Stomach (tissue), 9 donors: ENCODE measurements around the gene CRLF3. TPM values are rescaled to one million over a fixed set of nuclear protein-coding genes. Genes with fewer than 3 reads are reported as not detected.
A peak's percentile ranks its signal among the peaks of the same experiment; 100 is the strongest.

Source experiments
- DNase-seq, 2 donors: peaks; one replicate each; pipeline versions ENCODE4 v3.0.0 to v3.0.0-alpha.2; 2013 to 2019
- H3K27ac ChIP-seq, 5 donors: fragments of 200-600 bp in 4 of 5; sonication (generic) in 4 of 5; one replicate each; pipeline ENCODE4 v1.5.1; 2013 to 2019; ENCODE audit warnings: mild to moderate bottlenecking in 1 of 5, moderate library complexity in 1 of 5
- H3K27me3 ChIP-seq, 3 donors: fragments of 200-600 bp; sonication (generic); one replicate each; pipeline ENCODE4 v1.5.1; 2017 to 2019; ENCODE audit warnings: mixed run types in 1 of 3
- H3K36me3 ChIP-seq, 4 donors: fragments of 200-600 bp; sonication (generic); 1 replicate in 3 of 4; 2 replicates in 1 of 4; pipeline ENCODE4 v1.5.1; 2016 to 2019
- H3K4me1 ChIP-seq, 4 donors: fragments of 200-600 bp; sonication (generic); one replicate each; pipeline ENCODE4 v1.5.1; 2016 to 2019
- H3K4me3 ChIP-seq, 4 donors: fragments of 200-600 bp; sonication (generic) in 3 of 4; one replicate each; pipeline ENCODE4 v1.5.1; 2016 to 2019; ENCODE audit warnings: mild to moderate bottlenecking in 1 of 4
- H3K9me3 ChIP-seq, 4 donors: fragments of 200-600 bp; sonication (generic); one replicate each; pipeline ENCODE4 v1.5.1; 2016 to 2019
- EP300 ChIP-seq: sonication (generic); formaldehyde crosslinking; IDR thresholded peaks from one replicate; pipeline ENCODE4 v1.6.1; 2017; ENCODE audit warnings: antibody characterized with exemption
- POLR2A ChIP-seq, 4 donors: fragments of 450-650 bp; IDR thresholded peaks; one replicate each; pipeline ENCODE4 v1.6.1; 2016; ENCODE audit warnings: antibody characterized with exemption in 4 of 4, control low read depth in 2 of 4, mild to moderate bottlenecking in 1 of 4, moderate library complexity in 1 of 4
- POLR2AphosphoS5 ChIP-seq, 3 donors: sonication (generic); formaldehyde crosslinking; IDR thresholded peaks; one replicate each; pipeline ENCODE4 v1.6.1; 2016; ENCODE audit warnings: antibody characterized with exemption in 3 of 3
- WGBS, 5 donors: extraction: QIAGEN DNeasy Blood & Tissue Kit in 3 of 5; methylation state at CpG; one replicate each; pipeline versions ENCODE4 v1.1.5 to v1.1.7; 2013 to 2018; 5-methylcytosine and 5-hydroxymethylcytosine counted together
- intact Hi-C: fragments of 100-400 bp; cut with DNase I; formaldehyde crosslinking; loops from one replicate; pipeline ENCODE4 v1.15.1; 2023; ENCODE audit warnings: low total_unique reads
- polyA plus RNA-seq, 3 donors: library from polyadenylated mRNA; stranded (reverse); fragments of 200-250 nt; gene quantifications; one replicate each; pipeline ENCODE4 v1.2.3, GENCODE V29; 2013
- total RNA-seq, 5 donors: library from RNA; depleted of rRNA; stranded (reverse); fragments of >200 nt; gene quantifications; one replicate each; pipeline versions ENCODE4 v1.1.0 to v1.2.3, GENCODE V29; 2014 to 2016
- TF ChIP-seq, protein P1 (sequence below), 7 experiments: fragments of 450-650 bp in 4 of 7; fragments of 200-600 bp in 3 of 7; sonication (generic) in 3 of 7; IDR thresholded peaks; one replicate each; pipeline ENCODE4 v1.5.1; 2016 to 2019; ENCODE audit warnings: antibody characterized with exemption in 7 of 7, control low read depth in 2 of 7, mild to moderate bottlenecking in 1 of 7
- donor health status: healthy with polysubstance abuse.
- donor health status: Bipolar disorder and iron deficiency.
- donor health status: healthy.

CRLF3 gene
- total and polyA plus RNA-seq, 8 donors: 1.7 to 15.2 (median 4.6) TPM

DNA sequence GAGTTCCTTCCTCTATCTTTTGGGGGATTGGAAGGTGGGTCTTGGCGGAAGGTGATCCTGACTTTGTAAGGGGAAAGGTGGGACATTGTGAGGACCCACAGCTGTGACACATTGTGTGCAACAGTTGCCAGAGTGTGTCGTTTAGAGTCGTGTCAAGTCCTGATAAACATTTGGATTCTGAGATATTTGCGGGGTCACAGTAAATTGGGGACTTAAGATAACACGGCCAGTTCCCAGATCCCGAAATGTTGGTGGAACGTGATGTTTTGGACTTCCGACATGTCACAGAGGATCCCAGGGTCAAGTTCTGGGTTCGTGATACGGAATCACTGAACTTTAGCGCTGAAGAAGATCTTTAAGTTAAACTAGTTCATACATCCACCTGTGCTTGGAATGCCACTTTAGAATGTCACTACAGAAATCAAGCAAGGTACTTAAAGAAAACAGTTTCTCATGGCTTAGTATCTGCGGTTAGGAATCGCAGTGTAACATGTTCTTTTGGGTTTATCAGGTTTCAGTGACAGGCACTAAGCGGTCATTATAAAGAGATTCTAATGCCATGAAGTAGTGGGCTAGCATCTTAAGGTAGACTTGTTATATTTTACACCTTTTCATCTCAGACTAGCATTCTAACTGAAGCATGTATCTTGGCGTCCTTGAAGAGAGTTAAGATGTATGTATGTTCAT lies 8.1 kb upstream of the CRLF3 start:
- 1 to 3% (median 2%) methylated on average over 15 of the region's 15 CpGs for WGBS, 5 donors
- Histone ChIP-seq H3K27ac (peak overlapping the region in 2 of 5 donors; percentile 28 to 70), H3K36me3 (no peaks in the 10 kb centered on the region), H3K9me3 (no peaks in the 10 kb centered on the region), H3K4me3 (peak overlapping the region; percentile 62 to 86 (median 78)), H3K27me3 (no peaks in the 10 kb centered on the region), H3K4me1 (peaks cover 8 to 27% (median 15%) of the 10 kb centered on the region in 4 donors)
- DNase-seq: no peak
- TF ChIP-seq, protein P1, sequence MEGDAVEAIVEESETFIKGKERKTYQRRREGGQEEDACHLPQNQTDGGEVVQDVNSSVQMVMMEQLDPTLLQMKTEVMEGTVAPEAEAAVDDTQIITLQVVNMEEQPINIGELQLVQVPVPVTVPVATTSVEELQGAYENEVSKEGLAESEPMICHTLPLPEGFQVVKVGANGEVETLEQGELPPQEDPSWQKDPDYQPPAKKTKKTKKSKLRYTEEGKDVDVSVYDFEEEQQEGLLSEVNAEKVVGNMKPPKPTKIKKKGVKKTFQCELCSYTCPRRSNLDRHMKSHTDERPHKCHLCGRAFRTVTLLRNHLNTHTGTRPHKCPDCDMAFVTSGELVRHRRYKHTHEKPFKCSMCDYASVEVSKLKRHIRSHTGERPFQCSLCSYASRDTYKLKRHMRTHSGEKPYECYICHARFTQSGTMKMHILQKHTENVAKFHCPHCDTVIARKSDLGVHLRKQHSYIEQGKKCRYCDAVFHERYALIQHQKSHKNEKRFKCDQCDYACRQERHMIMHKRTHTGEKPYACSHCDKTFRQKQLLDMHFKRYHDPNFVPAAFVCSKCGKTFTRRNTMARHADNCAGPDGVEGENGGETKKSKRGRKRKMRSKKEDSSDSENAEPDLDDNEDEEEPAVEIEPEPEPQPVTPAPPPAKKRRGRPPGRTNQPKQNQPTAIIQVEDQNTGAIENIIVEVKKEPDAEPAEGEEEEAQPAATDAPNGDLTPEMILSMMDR (IDR thresholded peaks at IDR 0.05): no peak
- TF ChIP-seq EP300 (no peak), POLR2A (IDR thresholded peaks at IDR 0.05) (no peak), POLR2AphosphoS5 (IDR thresholded peaks at IDR 0.05) (no peak)
- intact Hi-C loops: no loop called here

DNA sequence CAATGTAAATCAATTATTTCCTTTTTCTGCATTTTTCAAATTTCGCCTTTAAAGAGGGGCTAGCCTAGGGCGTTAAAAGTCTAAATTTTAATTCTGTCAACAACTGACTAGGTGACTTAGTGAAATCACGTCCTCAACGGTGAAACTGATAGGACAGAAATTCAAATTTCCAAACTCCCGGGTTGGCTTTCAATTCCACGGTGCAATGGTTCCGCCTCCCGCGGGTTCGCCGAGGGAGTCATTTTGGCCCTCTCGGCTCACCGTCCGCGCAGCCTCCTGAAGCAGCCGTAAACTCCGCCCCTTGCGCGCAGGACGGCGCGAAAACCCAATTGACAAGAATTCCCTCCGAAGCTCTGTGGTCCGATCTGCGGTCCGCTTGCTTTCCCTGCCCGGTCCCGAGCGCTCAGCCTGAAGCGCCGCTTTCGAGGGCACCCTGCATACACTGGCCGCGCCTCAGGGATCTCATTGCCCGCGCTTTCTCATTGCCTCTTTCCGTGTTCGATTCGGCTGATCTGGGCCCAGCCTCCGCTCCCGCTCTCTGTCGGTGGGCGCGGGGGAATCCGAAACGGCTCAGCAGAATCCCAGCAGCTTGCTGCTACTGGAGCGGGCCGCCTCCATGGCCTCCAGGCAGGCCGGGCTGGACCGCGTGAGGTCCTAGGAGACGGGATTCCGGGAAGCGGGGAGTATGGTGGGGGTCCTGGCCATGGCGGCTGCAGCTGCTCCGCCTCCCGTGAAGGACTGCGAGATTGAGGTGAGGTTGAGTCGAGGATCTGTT lies 7.4 kb upstream of the CRLF3 start, which contains the start of gene ATAD5:
Gene ATAD5 (plus strand): TSS at position 304 of the 775 bp plus-strand sequence. CDS start 382 bp downstream, at position 686.
- no peaks in the 10 kb centered on the region for H3K9me3 ChIP-seq
- H3K4me1 ChIP-seq: peaks cover 8 to 27% (median 15%) of the 10 kb centered on the region in 4 donors
- no peaks in the 10 kb centered on the region for H3K27me3 ChIP-seq
- peak; percentile 93 to 97 for DNase-seq
- TF ChIP-seq EP300 (no peak), POLR2AphosphoS5 (IDR thresholded peaks at IDR 0.05) (peak; percentile 72 to 97 (median 91))
- TF ChIP-seq, protein P1 (IDR thresholded peaks at IDR 0.05): peak in 1 of 7 experiments; percentile 16
- intact Hi-C loops: no loop called here
- peak within 1 kb of the TSS; percentile 9 to 72 (median 28) for H3K27ac ChIP-seq
- H3K36me3 ChIP-seq: no peaks in the 10 kb centered on the region
- 0 to 1% (median 1%) methylated on average over 25 to 59 of the region's 59 CpGs for WGBS, 5 donors
- H3K4me3 ChIP-seq: peak within 1 kb of the TSS; percentile 62 to 86 (median 78)

DNA sequence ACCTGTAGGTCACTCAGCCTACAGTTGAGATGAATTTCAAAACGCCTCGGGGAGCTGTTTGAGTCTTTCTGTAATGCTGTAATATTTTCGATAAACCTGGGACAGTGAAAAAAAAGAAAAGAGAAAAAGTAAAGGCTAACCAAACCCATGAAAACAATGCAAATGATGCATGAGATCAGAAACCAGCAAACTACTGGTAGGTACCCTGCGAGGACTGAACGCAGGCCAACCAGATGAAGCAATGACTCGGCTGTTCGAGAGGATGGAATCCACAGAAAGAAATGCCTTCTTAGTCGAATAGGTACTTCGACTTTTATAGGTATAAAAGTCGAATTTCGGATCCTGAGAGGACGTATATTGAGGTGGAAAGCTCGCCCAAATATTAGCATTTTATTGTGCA lies 6.8 kb upstream of the CRLF3 start:
- WGBS, 5 donors: 25 to 31% (median 27%) methylated on average over 13 of the region's 13 CpGs
- peak in 1 of 2 donors; percentile 35 for DNase-seq
- H3K27me3 ChIP-seq: no peaks in the 10 kb centered on the region
- H3K9me3 ChIP-seq: no peaks in the 10 kb centered on the region
- peaks cover 8 to 27% (median 15%) of the 10 kb centered on the region in 4 donors for H3K4me1 ChIP-seq
- intact Hi-C loops: no loop called here
- H3K27ac ChIP-seq: peak overlapping the region in 4 of 5 donors; percentile 23 to 72 (median 49)
- no peak for TF ChIP-seq POLR2A (IDR thresholded peaks at IDR 0.05)
- TF ChIP-seq, protein P1 (IDR thresholded peaks at IDR 0.05): no peak
- no peak for TF ChIP-seq POLR2AphosphoS5 (IDR thresholded peaks at IDR 0.05)
- no peak for TF ChIP-seq EP300
- peak overlapping the region; percentile 62 to 86 (median 78) for H3K4me3 ChIP-seq
- no peaks in the 10 kb centered on the region for H3K36me3 ChIP-seq

DNA sequence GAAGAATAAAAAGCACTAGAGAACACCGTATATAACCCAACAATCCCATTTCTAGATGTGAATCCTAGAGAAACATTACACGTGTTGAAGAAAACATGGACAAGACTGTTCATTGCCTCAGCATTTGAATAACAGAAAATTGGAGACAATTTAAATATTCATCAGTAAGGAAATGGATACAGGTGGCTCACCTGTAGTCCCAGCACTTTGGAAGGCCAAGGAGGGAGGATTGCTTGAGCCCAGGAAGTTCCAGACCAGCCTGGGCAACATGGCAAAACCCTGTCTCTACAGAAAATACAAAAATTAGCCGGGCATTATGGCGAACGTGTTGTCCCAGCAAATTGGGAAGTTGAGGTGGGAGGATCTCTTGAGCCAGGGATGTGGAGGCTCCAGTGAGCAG lies 4.5 kb upstream of the CRLF3 start:
- H3K4me1 ChIP-seq: peaks cover 10 to 40% (median 28%) of the 10 kb centered on the region in 4 donors
- TF ChIP-seq, protein P1 (IDR thresholded peaks at IDR 0.05): no peak
- TF ChIP-seq POLR2AphosphoS5 (IDR thresholded peaks at IDR 0.05): no peak
- TF ChIP-seq POLR2A (IDR thresholded peaks at IDR 0.05): no peak
- TF ChIP-seq EP300: no peak
- no peak overlapping the region for H3K27ac ChIP-seq
- no peaks in the 10 kb centered on the region for H3K36me3 ChIP-seq
- no peaks in the 10 kb centered on the region for H3K27me3 ChIP-seq
- no peak overlapping the region for H3K4me3 ChIP-seq
- H3K9me3 ChIP-seq: no peaks in the 10 kb centered on the region
- WGBS, 5 donors: 82 to 85% (median 83%) methylated on average over 5 of the region's 5 CpGs
- DNase-seq: no peak
- intact Hi-C loops: no loop called here
